ENCODE results near the gene ARFGEF3.

ARFGEF3 gene

GRCh38 chr6:138357928-138358327, 196.2 kb downstream of the ARFGEF3 start:
- Histone ChIP-seq H3K27ac (ENCODE audit: extremely low read depth, low read depth, low read length) (no peak overlapping the region), H3K9me3 (ENCODE audit: control insufficient read depth, insufficient read depth, low read depth, low read length) (no peaks in the 10 kb centered on the region), H3K4me3 (ENCODE audit: low read depth, low read length) (no peak overlapping the region), H3K4me1 (ENCODE audit: control insufficient read depth, insufficient read depth, low read length) (no peaks in the 10 kb centered on the region), H3K36me3 (ENCODE audit: control insufficient read depth in 2 of 2, insufficient read depth in 1 of 2, low read length in 2 of 2) (no peaks in the 10 kb centered on the region)
- ChIA-PET POLR2A (no interaction called here), CTCF (interaction anchor here (0.7 kb wide), 1 partner anchor 47 kb away, joined by 3 read pairs; no protein-coding TSS in a partner anchor)
- TF ChIP-seq ZNF175 (tag by site-specific recombination; IDR thresholded peaks at IDR 0.05) (no peak), PRDM4 (tag by site-specific recombination; IDR thresholded peaks at IDR 0.05) (no peak), ZXDB (tag by site-specific recombination; IDR thresholded peaks at IDR 0.05) (no peak), ZNF239 (tag by site-specific recombination; IDR thresholded peaks at IDR 0.05) (no peak), KLF17 (tag by site-specific recombination; IDR thresholded peaks at IDR 0.05) (no peak), ZNF214 (tag by site-specific recombination; IDR thresholded peaks at IDR 0.05; ENCODE audit: borderline replicate concordance) (no peak), ZNF202 (tag by site-specific recombination; IDR thresholded peaks at IDR 0.05; ENCODE audit: borderline replicate concordance) (no peak), ZFHX2 (tag by site-specific recombination; conservative IDR thresholded peaks at IDR 0.05) (no peak), PRDM10 (tag by site-specific recombination; IDR thresholded peaks at IDR 0.05) (no peak), ZNF645 (tag by site-specific recombination; IDR thresholded peaks at IDR 0.05) (no peak), WT1 (tag by site-specific recombination; IDR thresholded peaks at IDR 0.05) (no peak), ZNF248 (tag by site-specific recombination; IDR thresholded peaks at IDR 0.05) (no peak), HOXC10 (CRISPR knock-in tag; IDR thresholded peaks at IDR 0.05) (no peak), ZNF223 (tag by site-specific recombination; IDR thresholded peaks at IDR 0.05) (no peak), ZNF692 (tag by site-specific recombination; IDR thresholded peaks at IDR 0.05) (no peak), ZBTB7A (tag by site-specific recombination; IDR thresholded peaks at IDR 0.05; ENCODE audit: low read depth) (no peak), ZNF398 (tag by site-specific recombination; IDR thresholded peaks at IDR 0.05) (no peak)
